ENCODE results near the gene TTLL1.
"Not testable (repeated sequence)": the region's sequence is repeated elsewhere in the genome, so short reads cannot be mapped to it uniquely, and the experiment has no call there.

The TTLL1 gene

DNA sequence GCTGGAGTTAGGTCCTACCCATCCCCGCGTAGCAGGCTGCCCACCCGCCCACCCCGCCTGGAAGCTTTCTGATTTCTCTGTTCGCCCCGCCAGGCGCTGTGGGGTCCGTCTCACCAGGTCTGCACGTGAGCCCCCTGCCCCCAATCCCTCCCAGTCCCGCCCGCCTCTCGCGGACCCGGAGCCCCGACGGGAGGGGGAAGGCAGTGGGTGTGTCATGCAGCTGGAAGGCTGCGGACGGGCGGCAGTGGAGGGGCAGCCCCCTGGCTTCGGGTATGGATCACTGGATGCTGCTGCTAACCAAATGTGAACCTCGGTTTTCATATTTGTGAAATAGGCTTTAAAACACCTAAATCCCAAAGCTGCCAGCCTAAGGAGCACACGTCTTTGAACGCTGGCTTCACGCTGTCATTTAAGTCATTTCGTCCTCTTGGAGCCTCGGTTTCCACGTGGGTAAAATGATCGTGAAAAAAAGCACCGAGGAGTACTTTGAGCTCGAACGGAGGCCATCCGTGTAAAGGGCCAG is 20.8 kb upstream of the TTLL1 start:
- DNase-seq, result no peak

- DNase-seq, result no peak
Observed at GRCh38 chr22:43109511-43109910, 20.3 kb upstream of the TTLL1 start.

DNA sequence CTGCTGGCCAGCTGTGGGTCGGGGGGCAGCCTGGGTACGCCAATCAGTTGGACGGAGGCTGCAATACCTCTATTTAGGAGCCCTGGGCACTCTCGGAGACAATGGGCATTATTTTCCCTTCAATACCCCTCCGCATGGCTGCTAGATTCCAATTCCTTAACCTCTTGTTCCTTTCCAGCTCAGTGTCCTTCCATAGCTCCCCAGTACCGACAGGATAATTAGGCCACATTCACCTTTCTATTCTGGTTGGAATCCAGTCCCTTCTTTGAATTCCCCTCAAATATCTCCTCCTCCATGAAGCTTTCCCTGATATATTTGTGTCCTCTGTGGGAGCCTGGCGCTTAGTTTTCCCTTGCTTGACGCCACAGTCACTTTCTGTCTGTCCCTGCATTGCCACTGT is 17.1 kb upstream of the TTLL1 start:
- no peak for DNase-seq

- DNase-seq, result not testable (repeated sequence)
Observed at GRCh38 chr22:43104950-43105349, 15.8 kb upstream of the TTLL1 start.

GRCh38 chr22:43104056-43104625 is 14.9 kb upstream of the TTLL1 start:
- not testable (repeated sequence) for DNase-seq

- no peak for DNase-seq
Observed at GRCh38 chr22:43101306-43101705, 12.1 kb upstream of the TTLL1 start.

DNA sequence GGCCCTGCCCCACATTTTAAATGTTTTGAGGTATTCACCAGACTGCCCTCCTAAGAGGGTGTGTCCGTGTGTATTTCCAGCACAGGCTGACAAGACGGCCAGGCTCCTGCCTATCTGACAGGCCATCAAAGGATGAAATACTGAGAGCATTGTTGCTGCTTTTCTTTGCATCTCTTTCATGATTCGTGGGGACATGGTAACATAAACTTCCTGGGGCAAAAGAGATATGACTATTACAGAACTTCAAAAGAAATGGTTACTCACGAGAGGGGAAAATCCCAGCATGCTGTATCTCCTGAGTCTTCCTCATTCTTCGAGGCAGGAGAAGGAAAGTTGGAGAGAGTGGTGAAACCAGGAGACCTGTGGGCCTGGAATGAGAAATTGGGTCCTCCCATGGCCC is 11.0 kb upstream of the TTLL1 start:
- no peak for DNase-seq

DNA sequence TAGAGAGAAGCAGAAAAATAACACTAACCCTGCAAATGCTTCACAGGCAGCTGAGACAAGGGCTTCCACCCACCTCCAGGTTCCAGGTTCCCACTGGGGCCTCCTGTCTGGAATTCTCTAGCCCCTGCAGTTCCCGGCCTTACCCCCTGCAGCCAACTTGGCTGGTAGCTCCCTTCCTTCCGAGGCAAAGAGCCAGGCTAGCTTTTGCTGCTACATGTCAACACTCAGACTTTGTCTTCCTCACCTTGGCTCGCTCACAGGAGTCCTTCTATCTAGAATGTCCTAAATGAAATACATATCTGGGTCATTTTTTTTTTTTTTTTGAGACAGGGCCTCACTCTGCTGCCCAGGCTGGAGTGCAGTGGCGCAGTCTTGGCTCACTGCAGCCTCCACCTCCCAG is 9.9 kb upstream of the TTLL1 start:
- no peak for DNase-seq

GRCh38 chr22:43098356-43098755 is 9.2 kb upstream of the TTLL1 start:
- no peak for DNase-seq

DNA sequence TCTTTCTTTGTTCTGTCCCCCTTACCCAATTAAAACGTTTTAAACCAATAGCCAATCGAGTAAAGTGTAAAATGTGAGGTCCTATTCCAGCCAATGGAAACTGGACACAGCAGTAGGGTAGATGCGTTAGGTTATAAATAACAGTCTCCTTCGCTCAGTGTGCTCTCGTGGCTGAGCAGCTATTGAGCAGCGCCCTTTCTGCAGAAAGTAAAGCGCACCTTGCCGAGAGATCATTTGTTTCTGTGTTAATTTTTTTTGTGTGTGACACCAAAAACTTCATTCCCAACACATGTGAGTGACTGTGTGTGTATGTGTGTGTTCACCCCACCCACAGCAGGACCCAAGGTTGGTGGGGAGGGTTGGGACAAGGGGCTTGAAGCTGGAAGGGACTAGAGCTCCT is 7.2 kb upstream of the TTLL1 start:
- DNase-seq, result no peak

GRCh38 chr22:43094551-43094950 is 5.4 kb upstream of the TTLL1 start:
- no peak for DNase-seq

DNA sequence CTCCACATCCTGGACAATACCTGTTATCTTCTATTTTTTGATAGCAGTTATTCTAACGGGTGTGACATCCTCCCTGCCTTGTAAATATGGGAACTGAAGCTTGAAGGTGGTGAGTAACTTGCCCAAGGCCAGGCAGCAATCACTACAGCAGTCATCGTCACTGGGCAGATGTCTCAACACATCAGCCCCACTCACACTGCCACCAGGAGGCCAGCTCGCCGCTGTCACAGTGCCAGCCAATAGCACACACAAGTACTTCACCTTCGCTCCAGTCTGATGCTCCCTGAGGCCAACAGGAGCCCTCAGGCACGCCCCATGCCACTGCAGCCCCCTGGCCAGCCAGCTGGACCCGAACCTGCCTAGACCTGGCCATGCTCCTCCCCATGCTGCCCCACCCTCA is 4.9 kb upstream of the TTLL1 start:
- DNase-seq, result no peak

DNA sequence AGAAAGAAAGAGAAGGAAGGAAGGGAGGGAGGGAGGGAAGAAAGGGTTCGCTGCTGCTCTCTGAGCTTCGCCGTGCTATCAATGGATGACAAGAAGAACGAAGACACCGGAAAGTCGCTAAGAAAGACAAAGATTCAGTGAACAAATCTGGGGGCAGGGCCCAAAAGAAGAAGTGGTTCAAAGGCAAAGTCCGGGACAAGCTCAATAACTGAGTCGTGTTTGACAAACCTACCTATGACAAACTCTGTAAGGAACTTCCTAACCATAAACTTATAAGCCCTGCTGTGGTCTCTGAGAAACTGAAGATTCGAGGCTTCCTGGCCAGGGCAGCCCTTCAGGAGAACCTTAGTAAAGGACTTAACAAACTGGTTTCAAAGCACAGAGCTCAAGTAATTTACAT is 2.9 kb upstream of the TTLL1 start:
- DNase-seq, result no peak

GRCh38 chr22:43090130-43090789 is 1.1 kb upstream of the TTLL1 start:
- DNase-seq, result peak; percentile 17

DNA sequence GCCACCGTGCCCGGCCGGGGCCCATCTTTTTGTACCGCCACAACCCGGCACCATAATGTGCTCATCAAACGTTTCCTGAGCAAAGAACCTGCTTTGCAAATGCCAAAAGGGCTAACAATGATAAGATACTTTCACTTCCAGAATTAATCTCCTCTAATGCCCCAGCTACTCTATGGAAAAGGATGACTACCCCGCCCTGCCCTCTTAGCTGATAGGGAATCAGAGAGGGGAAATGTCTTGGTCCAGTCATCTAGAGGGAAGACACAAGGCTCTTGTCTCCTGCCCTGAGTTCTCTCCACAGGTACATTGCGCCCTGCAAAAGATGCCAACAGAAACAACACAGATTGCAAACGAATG is 586 bp downstream of the TTLL1 start:
- no peak for DNase-seq

DNA sequence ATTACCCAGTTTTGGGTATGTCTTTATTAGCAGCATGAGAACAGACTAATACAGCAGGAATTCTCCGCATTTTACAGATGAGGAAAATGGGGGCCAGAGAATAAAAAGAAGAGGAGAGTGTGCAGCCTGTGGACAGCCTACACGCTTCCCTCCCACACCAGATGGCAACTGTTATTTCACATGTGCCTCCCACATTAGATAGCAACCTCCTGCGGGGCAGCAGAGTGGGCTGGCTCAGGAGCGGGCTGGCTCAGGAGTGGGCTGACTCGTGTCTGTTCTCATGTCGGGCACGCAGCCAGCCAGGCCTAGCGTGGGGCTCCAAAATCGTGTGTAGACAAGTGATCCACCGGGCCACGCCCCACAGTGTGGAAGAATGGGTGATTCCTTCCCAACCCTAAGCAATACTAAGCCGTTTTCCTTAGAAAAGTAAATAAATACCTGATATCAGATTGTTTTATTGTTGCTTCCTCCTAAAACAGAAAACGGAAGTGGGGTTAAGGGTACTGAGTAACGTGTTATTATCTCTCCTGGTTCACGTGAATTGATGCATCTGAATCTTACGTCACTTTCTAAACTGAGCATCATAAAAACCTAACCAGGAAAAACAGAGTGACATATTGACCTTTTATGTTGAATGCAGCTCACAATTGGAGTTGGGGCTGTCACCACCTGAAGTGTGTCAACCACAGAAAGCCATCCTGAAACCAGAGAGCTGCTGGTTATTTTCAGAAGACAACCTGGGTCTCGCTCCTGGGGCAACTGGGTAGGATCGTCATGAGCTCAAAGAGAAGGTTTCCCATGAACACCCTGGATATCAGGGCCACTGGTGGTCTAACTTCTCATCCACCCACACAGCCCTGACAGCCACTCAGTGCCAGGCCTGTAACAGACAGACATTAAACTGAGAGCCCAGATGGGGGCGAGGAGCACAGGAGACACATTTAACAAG is 3.3 kb downstream of the TTLL1 start:
- DNase-seq, result no peak

GRCh38 chr22:43081968-43082367 is 7.2 kb downstream of the TTLL1 start:
- DNase-seq, result no peak

DNA sequence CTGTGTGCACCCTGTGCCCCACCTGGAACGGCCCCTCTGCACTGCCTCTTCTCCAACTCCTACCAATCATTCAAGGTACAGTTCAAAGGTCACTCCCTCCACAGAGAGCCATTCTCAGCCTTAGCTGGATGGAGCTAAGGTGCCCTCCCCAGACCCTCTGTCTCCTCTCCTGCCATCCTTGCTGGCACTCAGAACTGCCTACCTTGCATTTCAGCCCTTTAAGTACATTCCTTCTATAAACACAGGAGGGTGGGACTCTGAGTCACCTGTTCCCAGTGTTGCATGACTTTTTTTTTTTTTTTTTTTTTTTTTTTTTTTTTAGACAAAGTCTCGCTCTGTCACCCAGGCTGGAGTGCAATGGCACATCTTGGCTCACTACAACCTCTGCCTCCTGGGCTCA is 8.6 kb downstream of the TTLL1 start:
- DNase-seq, result no peak

DNA sequence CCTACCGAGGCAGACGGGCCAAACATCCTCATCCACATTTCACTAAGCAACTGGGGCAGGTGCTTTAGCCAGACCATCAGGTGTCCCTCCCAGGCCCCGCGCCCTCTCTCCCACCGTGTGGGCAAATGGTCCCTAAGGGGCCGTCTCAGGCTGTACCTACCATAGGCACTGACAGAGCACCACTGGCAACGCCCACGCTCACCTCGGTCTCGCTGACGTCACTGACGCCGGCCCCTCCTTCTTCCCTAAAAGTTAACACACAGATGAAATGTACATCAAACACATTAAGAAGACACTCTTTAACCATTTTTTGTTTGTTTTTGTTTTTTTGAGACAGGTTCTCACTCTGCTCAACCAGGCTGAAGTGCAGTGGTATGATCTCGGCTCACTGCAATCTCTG is 9.4 kb downstream of the TTLL1 start:
- no peak for DNase-seq

- no peak for DNase-seq
Observed at GRCh38 chr22:43078522-43078921, 10.7 kb downstream of the TTLL1 start.

DNA sequence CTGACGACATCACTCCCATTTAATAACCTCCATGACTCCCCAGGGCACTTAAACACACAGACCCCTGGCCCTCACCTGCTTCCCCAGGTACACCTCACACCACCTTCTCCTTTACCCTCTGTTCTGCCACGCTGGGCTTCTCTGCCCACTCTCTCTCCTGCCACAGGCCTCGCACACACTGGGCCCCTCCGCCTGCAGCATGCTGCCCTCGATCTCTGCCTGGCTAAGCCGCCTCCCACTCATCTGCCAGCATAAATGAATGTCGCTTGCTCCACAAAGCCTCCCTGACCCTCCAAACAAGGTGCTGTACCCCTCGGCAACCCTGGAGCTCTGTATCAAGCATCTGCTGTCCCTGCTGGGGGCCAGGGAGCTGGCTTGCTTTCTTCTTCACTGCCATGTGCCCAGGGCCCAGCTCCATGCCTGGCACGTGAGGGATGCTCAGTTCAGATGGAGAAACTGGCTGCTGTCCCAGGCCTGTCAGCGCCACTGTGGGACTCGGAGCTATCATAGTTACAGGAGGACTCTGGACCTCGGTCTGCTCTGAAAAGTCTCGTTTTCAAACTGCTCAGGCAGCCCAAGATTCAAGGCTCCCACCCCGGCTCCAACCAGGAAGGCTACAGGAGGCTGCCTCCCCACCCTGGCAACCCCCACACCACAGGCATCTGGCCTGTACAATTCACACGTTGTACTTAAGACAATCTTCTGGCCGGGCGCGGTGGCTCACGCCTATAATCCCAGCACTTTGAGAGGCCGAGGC is 11.9 kb downstream of the TTLL1 start:
- DNase-seq, result no peak

DNA sequence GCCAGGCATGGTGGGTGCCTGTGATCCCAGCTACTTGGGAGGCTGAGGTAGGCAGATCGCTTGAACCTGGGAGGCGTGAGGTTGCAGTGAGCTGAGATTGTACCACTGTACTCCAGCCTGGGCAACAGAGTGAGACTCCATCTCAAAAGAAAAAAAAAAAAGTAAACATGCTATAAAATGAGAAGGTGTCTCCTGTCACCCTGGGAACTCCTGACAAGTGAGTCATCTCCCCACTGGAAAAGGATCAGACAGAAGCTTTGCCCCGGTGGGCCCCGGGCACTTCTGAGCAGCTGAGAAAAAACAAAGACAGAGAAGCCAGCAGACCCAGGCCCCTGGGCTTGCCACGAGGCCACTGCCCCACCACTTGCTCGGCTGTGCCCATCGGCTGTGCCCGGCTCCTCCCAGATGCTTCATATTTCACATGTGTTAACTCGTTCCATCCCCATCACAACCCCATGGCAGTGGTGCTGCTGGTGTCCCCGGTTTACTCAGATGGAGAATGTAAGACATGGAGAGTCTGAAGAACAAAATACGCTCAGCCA is 22.3 kb downstream of the TTLL1 start:
- no peak for DNase-seq

- DNase-seq, result no peak
Observed at GRCh38 chr22:43066134-43066533, 23.1 kb downstream of the TTLL1 start.

All from activated T-cell treated with anti-CD3 and anti-CD28 coated beads for 4 hours (primary cell).